Activated CD4-positive, CD25-positive, alpha-beta regulatory T cell treated with anti-CD3 and anti-CD28 coated beads, Interleukin-2, amount 50 U/mL, for 24 hours (primary cell): ENCODE data around the gene SLC22A14.
"Not testable (repeated sequence)": the region's sequence is repeated elsewhere in the genome, so short reads cannot be mapped to it uniquely, and the experiment has no call there.

ENCODE experiments used
- ATAC-seq, 2 donors: fragments of 150-1000 bp; cut with Tn5 transposase; one replicate each; pipeline ENCODE4 v1.10.0; 2021; ENCODE audit warnings: mild to moderate bottlenecking in 1 of 2, moderate library complexity in 1 of 2

Gene SLC22A14

DNA sequence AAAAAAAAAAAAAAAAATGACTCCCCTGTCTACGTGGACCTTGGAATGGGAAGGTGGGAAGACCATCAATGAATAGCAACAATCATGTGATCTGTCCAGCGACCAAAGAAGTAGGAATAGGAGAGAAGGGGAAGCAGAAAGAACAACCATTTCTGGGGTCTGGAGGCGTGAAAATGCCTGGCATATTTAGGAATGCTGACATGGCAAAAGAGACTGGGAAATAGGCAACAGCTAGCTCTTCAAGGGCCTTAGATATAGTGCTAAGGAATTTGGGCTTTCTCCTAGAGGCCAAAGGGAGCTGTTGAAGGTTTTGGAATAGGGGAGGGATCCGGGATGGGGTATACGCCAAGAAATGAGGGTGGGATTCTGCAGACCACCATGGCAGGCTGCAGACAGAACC is 10.5 kb upstream of the SLC22A14 start:
- ATAC-seq, result no peak

DNA sequence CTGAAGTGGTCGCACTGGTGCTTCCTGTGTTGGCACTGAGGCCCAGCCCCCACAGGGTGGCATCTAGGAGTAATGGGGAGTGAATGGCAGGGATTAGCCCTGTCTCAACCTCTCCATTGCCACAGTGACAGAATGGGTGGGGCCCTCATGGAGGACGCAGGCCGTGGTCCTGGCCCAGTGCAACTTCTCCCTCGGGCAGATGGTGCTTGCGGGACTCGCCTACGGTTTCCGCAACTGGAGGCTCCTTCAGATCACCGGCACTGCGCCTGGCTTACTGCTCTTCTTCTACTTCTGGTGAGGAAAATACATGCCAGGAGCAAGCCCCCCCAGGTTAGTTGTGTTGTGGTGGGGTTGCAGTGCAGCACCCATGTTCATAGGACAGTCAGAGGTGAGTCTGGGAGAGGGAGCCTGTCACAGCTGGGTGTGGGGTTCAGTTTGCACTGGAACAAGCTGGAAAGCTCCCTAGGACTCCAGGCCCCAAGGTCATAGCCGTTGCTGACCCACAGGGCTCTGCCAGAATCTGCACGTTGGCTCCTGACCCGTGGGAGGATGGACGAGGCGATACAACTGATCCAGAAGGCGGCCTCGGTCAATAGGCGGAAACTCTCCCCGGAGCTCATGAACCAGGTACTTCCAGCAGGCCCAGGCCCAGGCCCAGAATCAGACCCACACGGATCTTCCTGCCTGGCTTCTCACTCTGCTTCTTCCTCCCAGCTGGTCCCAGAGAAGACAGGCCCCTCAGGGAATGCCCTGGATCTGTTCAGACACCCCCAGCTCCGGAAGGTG is 7.0 kb upstream of the SLC22A14 start:
- ATAC-seq, result no peak

GRCh38 chr3:38275658-38276057 is 6.4 kb upstream of the SLC22A14 start:
- no peak for ATAC-seq

DNA sequence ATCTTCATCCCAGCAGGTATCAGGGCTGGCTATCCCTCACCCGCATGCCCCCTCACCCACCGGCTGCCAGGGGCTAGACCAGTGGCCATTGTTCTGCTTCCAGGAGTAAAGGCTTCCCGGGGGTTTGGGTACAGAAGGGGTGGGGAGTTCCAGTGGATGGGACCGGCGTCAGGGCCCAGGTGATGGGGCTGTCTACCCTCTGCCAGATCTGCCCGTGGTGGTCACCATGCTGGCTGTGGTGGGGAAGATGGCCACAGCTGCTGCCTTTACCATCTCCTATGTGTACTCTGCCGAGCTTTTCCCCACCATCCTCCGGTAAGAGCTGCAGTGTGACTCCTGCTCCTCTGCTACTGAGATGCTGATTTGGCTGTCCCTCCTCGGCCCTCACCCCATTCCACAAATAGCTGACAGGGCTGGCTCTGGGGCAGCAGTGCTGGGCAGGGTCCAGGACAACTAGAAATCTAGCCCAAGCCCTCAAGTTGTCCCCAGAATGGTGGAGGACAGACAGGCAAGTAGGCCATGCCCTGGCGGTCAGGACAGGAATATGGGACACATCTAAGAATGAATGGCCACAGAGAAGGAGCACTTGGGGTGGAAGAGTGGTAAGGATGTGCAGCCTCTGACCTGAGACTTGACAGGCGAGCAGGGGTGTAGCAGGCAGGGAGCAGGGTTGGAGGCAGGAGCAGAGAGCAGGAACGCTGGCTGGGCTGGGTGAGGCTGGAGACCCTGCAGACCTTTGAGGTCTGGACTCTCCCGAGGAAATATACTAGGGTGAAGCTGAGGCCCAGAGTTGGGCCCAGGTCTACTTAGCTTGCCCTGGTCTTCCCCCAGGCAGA is 5.8 kb upstream of the SLC22A14 start:
- no peak for ATAC-seq

DNA sequence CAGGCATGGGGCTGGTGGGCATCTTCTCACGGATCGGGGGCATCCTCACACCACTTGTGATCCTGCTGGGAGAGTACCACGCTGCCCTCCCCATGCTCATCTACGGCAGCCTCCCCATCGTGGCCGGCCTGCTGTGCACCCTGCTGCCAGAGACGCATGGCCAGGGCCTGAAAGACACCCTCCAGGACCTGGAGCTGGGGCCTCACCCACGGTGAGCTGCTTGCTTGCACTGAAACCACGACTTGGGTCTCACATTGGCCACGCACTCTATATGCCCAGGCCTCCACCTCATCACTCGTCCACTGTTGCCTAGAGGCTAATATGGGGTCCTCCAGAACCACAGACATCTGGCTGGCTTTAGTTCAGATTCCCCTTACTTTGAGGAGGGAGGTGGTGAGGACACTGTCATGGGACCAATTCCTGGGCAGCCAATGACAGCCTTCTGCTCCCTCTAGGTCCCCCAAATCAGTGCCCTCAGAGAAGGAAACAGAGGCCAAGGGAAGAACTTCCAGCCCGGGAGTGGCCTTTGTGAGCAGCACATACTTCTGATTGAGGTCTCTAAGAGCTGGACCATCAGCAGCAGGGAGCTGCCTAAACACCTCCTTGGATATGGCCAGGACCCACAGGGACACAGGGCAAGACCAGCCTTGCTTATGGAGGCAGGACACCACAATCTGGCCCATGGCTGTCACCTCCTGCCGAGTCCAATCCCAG is 5.0 kb upstream of the SLC22A14 start:
- ATAC-seq, result no peak

DNA sequence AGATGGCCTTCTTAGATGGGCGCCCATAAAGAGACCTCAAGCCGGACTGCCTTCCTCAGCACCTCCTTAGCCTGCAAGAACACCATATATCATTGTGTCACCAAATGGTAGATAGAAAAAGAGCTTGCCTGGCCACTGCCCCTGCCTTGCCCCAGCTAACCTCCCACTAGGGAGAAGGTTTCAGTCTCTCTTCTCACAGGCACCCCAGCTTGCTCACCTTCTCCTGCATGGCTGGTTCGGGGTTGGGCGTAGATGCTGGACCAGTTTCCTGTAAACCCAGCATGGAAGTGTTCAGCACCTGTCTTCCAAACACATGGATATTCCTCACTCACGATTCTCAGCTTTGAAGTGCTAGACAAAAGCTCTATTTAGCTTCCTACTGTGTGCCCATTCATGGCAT is 3.3 kb upstream of the SLC22A14 start:
- ATAC-seq, result no peak

DNA sequence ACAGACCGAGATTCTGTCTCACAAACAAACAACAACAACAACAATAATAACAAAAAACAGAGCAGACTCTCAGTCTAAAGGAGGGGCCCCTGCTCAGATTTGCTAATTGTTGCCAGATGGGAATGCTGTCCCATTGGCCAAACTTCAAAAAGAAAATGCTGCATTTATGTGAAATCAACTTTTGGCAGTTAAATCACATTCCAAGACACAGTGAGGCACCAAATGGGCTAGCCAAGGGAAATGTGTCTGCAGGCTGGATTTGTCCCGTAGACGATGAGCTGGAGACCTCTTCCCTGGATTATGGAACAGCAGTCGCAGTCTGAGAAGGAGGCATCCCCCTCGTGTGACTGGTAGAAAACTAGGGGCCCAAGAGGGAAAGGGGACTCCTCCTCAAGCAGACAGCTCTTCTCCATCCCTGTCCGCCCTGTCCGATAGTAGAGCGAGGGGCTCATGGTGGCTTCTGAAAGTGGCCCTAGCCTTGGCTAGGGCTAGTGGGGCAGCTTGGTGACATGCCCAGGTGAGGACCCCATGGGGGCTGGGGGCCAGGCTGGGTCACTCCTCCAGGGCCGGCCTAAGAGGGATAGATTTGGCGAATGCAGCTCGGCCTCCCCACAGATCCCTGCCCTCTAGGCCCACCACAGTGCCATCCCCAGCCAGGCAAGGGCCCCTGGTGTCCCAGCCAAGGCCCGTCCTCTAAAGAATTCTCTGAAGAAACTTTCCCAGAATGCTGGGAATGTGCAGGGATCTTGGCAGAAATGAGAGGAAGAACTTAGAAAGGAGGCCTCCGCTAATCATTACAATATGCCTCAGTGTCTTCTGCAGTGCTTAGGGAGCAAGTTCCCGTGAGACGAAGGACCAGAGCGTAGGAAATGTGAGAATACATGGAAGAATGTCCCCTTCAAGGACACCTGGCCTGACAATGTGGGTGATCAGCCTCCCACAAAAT is 2.0 kb downstream of the SLC22A14 start:
- ATAC-seq, result no peak

- no peak for ATAC-seq
Observed at GRCh38 chr3:38284756-38285150, 2.7 kb downstream of the SLC22A14 start.

GRCh38 chr3:38289286-38290217 is 7.5 kb downstream of the SLC22A14 start:
- not testable (repeated sequence) for ATAC-seq

DNA sequence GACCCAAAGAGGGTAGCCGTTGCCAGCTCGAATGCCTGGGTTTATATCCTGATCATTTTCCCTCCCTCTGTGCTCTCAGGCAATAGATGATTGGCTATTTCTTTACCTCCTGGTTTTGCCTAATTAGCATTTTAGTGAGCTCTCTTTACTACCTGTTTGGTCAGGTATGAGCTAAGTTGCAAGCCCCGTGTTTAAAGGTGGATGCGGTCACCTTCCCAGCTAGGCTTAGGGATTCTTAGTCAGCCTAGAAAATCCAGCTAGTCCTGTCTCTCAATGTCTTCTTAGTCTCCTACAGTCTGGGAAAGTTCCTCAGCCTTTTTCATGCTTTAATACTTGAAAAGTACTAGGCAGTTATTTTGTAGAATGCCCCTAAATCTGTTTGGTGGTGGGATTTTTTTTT is 15.0 kb downstream of the SLC22A14 start:
- ATAC-seq, result not testable (repeated sequence)

- no peak for ATAC-seq
Observed at GRCh38 chr3:38297537-38297936, 15.4 kb downstream of the SLC22A14 start.

DNA sequence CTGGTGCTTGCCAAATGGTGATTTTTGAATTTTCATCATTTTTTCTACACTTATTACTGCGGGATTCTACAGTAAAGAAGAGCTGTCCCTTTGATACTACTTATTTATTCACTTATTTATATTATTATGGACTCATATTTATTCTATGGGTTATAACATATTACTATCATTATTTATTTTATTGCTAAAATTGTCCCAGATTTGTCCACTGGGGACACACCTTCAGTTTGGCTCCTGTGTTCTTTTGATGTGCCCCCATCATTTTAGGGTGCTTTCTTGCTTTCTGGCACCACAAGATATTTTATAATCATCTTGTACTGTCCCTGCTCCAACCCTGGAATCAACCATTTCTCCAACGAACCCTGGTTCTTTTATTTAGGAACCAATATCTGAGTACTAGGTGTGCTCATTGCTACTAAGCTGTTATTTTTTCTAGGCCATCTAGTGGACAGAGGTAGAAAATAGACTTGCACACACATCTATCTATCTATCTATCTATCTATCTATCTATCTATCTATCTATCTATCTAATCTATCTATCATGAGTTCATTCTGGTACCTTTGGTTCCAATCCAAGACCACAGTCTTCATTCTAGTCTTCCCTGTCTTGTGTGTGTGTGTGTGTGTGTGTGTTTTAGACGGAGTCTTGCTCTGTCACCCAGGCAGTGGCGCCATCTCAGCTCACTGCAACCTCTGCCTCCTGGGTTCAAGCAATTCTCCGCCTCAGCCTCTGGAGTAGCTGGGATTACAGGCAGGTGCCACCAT is 16.0 kb downstream of the SLC22A14 start:
- ATAC-seq, result no peak

- ATAC-seq, result no peak
Observed at GRCh38 chr3:38306941-38307340, 24.8 kb downstream of the SLC22A14 start.

DNA sequence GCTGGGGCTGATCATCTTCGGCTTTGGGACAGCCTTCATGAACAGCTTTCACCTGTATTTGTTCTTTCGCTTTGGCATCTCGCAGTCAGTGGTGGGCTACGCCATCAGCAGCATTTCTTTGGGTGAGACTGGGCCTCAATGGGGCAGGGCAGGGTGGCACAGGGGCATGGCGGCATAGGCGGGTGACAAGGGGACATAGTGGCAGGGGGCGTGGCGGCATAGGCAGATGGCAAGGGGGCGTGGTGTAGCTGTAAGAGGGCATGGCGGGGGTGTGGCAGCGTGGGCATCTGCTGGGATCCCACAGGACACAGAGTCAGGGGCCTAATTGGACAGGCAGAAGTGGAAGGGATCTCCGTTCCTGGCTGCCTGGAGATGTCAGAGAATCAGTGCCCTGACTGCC is 25.5 kb downstream of the SLC22A14 start:
- no peak for ATAC-seq

GRCh38 chr3:38308456-38308855 is 26.4 kb downstream of the SLC22A14 start:
- ATAC-seq, result no peak

DNA sequence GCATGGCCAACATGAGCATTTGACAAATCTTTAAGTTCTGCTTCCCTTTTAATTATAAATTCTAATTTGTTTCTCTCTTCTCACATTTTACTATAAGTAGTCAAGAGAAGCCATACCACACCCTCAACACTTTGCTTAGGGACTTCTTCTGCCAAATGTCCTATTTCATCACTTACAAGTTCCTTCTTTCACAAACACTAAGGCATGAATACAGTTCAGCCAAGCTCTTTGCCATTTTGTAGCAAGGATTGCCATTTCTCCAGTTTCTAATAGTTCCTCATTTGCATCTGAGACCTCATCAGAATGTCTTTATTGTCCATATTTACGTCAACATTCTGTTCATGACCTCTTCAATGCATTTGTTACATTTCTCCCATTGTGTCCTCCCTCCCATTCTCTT is 29.4 kb downstream of the SLC22A14 start:
- no peak for ATAC-seq

- no peak for ATAC-seq
Observed at GRCh38 chr3:38311941-38312340, 29.8 kb downstream of the SLC22A14 start.

DNA sequence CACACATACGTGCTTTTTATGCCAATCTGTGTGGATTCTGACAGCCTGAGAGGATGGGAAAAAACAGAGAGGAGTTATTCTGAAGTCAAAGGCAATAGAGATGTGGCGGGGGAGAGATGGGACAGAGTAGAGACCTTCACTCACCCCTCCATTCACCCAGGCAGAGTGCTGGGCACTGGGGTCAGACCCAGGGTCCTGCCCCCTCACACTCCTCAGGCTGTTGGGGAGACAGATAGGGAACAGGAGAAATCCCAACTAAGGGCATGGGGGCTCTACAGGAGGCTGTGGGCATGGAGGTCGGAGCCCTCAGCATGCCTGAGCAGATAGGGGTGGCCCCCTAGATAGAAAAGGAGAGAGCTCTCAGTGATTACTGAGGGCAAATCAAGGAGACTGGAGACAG is 30.3 kb downstream of the SLC22A14 start:
- no peak for ATAC-seq

GRCh38 chr3:38313263-38313662 is 31.2 kb downstream of the SLC22A14 start:
- no peak for ATAC-seq

DNA sequence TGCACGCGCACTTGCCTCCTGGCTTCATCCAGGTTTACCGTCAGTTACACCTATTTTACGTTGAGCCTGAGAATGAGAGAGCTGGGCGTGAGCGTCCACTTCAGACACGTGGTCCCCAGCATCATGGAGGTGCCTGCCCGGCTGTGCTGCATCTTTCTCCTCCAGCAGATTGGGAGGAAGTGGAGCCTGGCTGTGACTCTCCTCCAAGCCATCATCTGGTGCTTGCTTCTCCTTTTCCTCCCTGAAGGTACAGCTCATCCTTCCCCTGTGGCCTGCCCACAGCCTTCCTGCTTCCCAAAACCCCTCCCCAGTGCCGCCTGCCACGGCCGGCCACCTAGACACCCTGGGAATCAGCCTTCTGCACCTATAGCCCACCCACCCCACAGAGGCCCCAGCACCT is 31.6 kb downstream of the SLC22A14 start:
- ATAC-seq, result no peak
